GM23248 (cell line): ENCODE measurements around the gene HOXB4. TPM values are rescaled to one million over a fixed set of nuclear protein-coding genes. Genes with fewer than 3 reads are reported as not detected.

Source experiments
- DNase-seq: peaks from one replicate; pipeline ENCODE4 v3.0.0-alpha.2; 2015
- H2AFZ ChIP-seq: fragments of 200-600 bp; sonication (generic); 2 replicates; pipeline ENCODE4 v1.6.1; 2016; ENCODE audit warnings: antibody characterized with exemption
- H3F3A ChIP-seq: fragments of 200-600 bp; sonication (generic); 2 replicates; pipeline ENCODE4 v1.6.1; 2016; ENCODE audit warnings: mild to moderate bottlenecking, antibody characterized with exemption, mixed run types; ENCODE audit not compliant: insufficient read depth
- H3K27ac ChIP-seq: fragments of 200-600 bp; sonication (generic); 2 replicates; pipeline ENCODE4 v1.5.1; 2016; ENCODE audit warnings: mild to moderate bottlenecking
- H3K27me3 ChIP-seq: fragments of 200-600 bp; sonication (generic); replicated peaks from 2 replicates; pipeline ENCODE4 v1.6.1; 2016; ENCODE audit warnings: mild to moderate bottlenecking; ENCODE audit not compliant: insufficient read depth
- H3K36me3 ChIP-seq: fragments of 200-600 bp; sonication (generic); 2 replicates; pipeline ENCODE4 v1.6.1; 2016; ENCODE audit warnings: low read depth, mild to moderate bottlenecking
- H3K4me1 ChIP-seq: fragments of 200-600 bp; sonication (generic); 2 replicates; pipeline ENCODE4 v1.6.1; 2016; ENCODE audit warnings: mild to moderate bottlenecking; ENCODE audit not compliant: insufficient read depth
- H3K4me2 ChIP-seq: fragments of 200-600 bp; sonication (generic); one replicate; pipeline ENCODE4 v1.6.1; 2016; ENCODE audit warnings: mild to moderate bottlenecking; ENCODE audit not compliant: unreplicated experiment
- H3K4me3 ChIP-seq: fragments of 200-600 bp; sonication (generic); 2 replicates; pipeline ENCODE4 v1.5.1; 2016; ENCODE audit warnings: mild to moderate bottlenecking
- H3K79me2 ChIP-seq: fragments of 200-600 bp; sonication (generic); 2 replicates; pipeline ENCODE4 v1.6.1; 2016; ENCODE audit warnings: mild to moderate bottlenecking; ENCODE audit not compliant: insufficient read depth
- H3K9ac ChIP-seq: fragments of 200-600 bp; sonication (generic); 2 replicates; pipeline ENCODE4 v1.6.1; 2016; ENCODE audit warnings: mild to moderate bottlenecking
- H3K9me2 ChIP-seq: fragments of 200-600 bp; sonication (generic); 2 replicates; pipeline ENCODE4 v1.6.1; 2016; ENCODE audit warnings: mixed run types, mild to moderate bottlenecking, moderate library complexity; ENCODE audit not compliant: insufficient read depth
- H3K9me3 ChIP-seq: fragments of 200-600 bp; sonication (generic); one replicate; pipeline ENCODE4 v1.6.1; 2017; ENCODE audit warnings: low read depth
- H4K20me1 ChIP-seq: fragments of 200-600 bp; sonication (generic); 2 replicates; pipeline ENCODE4 v1.6.0; 2016; ENCODE audit not compliant: insufficient read depth
- EZH2 ChIP-seq: fragments of 200-600 bp; sonication (generic); IDR thresholded peaks from 2 replicates; pipeline ENCODE4 v1.6.1; 2018; ENCODE audit warnings: antibody characterized with exemption, mild to moderate bottlenecking; ENCODE audit not compliant: insufficient read depth, poor library complexity, severe bottlenecking
- EZH2phosphoT487 ChIP-seq: fragments of 200-600 bp; sonication (generic); IDR thresholded peaks from 2 replicates; pipeline ENCODE4 v1.6.1; 2018; ENCODE audit warnings: antibody characterized with exemption, moderate library complexity, mild to moderate bottlenecking, low read depth; ENCODE audit not compliant: insufficient read depth
- WGBS, 2 experiments: methylation state at CpG; one replicate each; pipeline ENCODE4 v1.1.6; 2015 to 2017; ENCODE audit warnings: low lambda C conversion rate in 2 of 2, low coverage in 1 of 2; ENCODE audit errors: missing lambda C conversion rate in 2 of 2; 5-methylcytosine and 5-hydroxymethylcytosine counted together
- in situ Hi-C: fragments of 300-500 bp; cut with MboI; formaldehyde crosslinking; loops from 2 replicates; pipeline ENCODE4 v1.15.0; 2020
- microRNA counts: library from miRNA; unstranded; fragments of <30 nt; microRNA quantifications from one replicate; lab custom pipeline; 2016
- polyA plus RNA-seq: library from polyadenylated mRNA; unstranded; fragments of >200 nt; fragmentation: Nextera tagmentation; extraction: Ambion mirVana; gene quantifications from 2 replicates; pipeline ENCODE4 v1.2.1, GENCODE V29; 2016
- total RNA-seq: library from RNA; depleted of rRNA; stranded (reverse); fragments of >200 nt; shearing (Covaris generic); gene quantifications from 2 replicates; pipeline ENCODE4 v1.2.3, GENCODE V29; 2014; rRNA removed

The HOXB4 gene
- total and polyA plus RNA-seq, 2 experiments from 2014 or later, result 1.2 to 2.2 TPM

DNA sequence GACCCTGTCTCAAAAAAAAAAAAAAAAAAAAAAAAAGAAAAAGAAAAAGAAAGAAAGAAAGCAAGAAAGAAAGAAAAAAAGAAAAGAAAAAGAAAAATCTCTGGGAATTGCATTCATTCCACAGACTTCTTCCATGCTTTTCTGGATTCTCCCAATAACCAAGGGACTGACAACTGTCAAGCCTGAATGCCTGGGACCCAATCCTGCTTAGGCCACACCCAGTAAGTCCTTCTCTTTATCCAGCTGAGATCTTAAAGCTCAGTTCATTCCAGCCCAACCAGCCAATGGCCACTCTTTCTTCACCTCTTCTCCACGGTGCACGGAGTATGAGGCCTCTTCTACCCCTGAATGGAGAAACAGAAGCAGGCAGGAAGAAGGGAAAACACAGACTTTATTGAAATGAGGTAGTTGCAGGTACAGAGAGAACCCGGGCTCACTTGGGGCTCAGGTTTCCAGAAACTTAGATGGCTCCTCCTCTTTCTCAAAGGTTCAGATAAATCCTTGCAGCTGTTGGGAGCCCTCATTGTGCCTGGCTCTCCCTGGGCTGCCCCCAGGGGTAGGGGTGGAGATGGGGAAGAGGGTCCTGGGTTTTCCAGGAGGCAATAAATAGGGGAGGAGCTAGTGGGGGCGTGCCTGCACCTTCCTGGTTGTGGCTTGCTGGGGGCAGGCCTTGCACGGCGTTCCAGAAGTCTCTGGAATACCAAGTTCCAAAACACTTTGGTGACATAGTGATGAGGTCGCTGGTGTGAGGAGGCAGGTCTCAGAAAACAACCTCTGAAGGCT lies 49.8 kb downstream of the HOXB4 start:
- H3K79me2 ChIP-seq, result no peaks in the 10 kb centered on the region
- no peak for TF ChIP-seq EZH2
- no peak for TF ChIP-seq EZH2phosphoT487
- H3K9ac ChIP-seq, result no peak overlapping the region
- no peak overlapping the region for H3K4me3 ChIP-seq
- no peaks in the 10 kb centered on the region; the same call in 1 of the 2 replicates for H3F3A ChIP-seq
- no peaks in the 10 kb centered on the region for H3K36me3 ChIP-seq
- 66 to 77% methylated on average over 7 of the region's 7 CpGs for WGBS, 2 experiments
- no peaks in the 10 kb centered on the region for H3K9me2 ChIP-seq
- DNase-seq, result no peak
- no peak overlapping the region for H3K27ac ChIP-seq
- no peaks in the 10 kb centered on the region for H3K4me1 ChIP-seq
- no peaks in the 10 kb centered on the region for H4K20me1 ChIP-seq
- no peak overlapping the region for H2AFZ ChIP-seq
- peaks cover 5% of the 10 kb centered on the region; the same call in 1 of the 2 replicates for H3K27me3 ChIP-seq
- no peaks in the 10 kb centered on the region for H3K9me3 ChIP-seq
- in situ Hi-C loops, result no loop called here
- H3K4me2 ChIP-seq, result no peak overlapping the region

DNA sequence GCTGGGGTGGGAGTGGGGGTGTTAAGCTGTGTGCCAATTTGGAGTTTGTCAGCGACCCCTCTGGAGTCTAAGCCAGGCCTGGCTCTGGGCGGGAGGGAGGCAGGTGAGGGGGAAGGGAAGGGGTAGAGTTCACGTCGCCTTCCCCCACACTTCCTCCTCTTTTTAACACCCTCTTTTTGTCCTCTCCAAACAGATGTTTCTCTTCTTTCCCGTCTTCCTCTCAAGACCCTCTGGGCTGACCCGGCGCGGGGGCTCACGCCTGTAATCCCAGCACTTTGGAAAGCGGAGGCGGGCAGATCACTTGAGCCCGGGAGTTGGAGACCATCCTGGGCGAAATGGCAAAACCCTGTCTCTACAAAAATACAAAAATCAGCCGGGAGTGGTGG lies 50.6 kb downstream of the HOXB4 start:
- Histone ChIP-seq H3K9ac (no peak overlapping the region), H3K27ac (no peak overlapping the region), H3K9me2 (no peaks in the 10 kb centered on the region), H3K27me3 (peaks cover 5% of the 10 kb centered on the region; the same call in 1 of the 2 replicates), H3K79me2 (no peaks in the 10 kb centered on the region), H3F3A (no peaks in the 10 kb centered on the region; the same call in 1 of the 2 replicates), H3K4me2 (no peak overlapping the region), H3K4me3 (no peak overlapping the region), H4K20me1 (no peaks in the 10 kb centered on the region), H3K36me3 (no peaks in the 10 kb centered on the region), H2AFZ (no peak overlapping the region), H3K4me1 (no peaks in the 10 kb centered on the region), H3K9me3 (no peaks in the 10 kb centered on the region)
- no peak for DNase-seq
- in situ Hi-C loops, result no loop called here
- TF ChIP-seq EZH2 (no peak), EZH2phosphoT487 (no peak)
- 84 to 88% methylated on average over 7 to 14 of the region's 14 CpGs for WGBS, 2 experiments

DNA sequence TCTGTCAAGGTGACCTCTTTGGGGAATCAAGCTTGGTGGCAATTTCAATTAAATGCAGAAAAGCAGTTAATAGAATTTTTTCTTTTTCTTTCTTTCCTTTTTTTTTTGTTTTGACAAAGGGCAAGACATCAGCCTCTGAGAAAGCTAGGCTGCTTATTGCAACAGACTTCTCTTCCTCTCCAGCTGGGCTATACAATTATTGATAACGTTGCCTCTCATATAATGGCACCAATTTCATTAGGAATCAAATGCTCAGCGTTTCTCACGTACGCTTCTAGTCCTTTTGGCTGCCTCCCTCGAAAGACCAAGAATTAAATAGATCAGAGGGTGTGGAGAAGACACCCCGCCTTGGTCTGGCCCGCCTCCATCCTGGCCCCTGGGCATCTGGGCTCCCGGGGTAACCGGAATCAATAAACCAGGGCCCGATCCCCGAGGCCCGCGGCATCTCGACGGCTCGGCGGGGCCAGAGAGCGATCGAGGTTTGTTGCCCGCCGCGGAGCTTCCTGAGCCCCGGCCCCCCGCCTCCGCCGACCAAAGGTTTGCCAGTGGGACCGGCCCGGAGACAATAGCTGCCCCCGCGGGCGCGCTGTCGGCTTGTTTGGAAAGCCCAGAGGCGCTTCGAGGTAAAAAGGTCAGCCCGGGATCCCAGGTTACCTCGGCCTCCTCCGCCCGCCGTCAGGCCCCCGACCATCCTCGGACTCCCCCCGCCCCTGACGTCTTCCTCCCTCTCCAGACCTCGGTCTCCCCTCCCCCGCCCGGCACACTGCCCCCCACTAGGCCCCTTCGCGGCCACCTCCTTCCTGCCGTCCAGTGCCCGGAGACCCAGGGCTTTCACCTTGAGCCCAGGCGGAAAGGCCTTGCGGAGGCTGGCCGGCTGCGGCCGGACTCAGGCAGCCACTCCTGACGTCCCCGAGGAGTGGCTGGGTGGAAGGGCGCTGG lies 51.3 kb downstream of the HOXB4 start:
- TF ChIP-seq EZH2phosphoT487 (no peak), EZH2 (no peak)
- H3K4me3 ChIP-seq, result no peak overlapping the region
- H3K9ac ChIP-seq, result no peak overlapping the region
- H3K79me2 ChIP-seq, result no peaks in the 10 kb centered on the region
- H3K36me3 ChIP-seq, result no peaks in the 10 kb centered on the region
- 39% methylated on average over 27 to 55 of the region's 59 CpGs for WGBS, 2 experiments
- DNase-seq, result no peak
- no peaks in the 10 kb centered on the region for H4K20me1 ChIP-seq
- no peaks in the 10 kb centered on the region for H3K9me3 ChIP-seq
- H2AFZ ChIP-seq, result peak overlapping the region; percentile 66
- H3F3A ChIP-seq, result no peaks in the 10 kb centered on the region; the same call in 1 of the 2 replicates
- no peak overlapping the region for H3K4me2 ChIP-seq
- H3K27ac ChIP-seq, result no peak overlapping the region
- in situ Hi-C loops, result no loop called here
- H3K4me1 ChIP-seq, result 0 out of 2 replicates have a peak, but pooled peaks cover 3% of the 10 kb centered on the region
- peaks cover 5% of the 10 kb centered on the region; the same call in 1 of the 2 replicates for H3K27me3 ChIP-seq
- no peaks in the 10 kb centered on the region for H3K9me2 ChIP-seq

MicroRNAs within 50 kb of the gene (microRNA counts, 767-probe panel; counts per million panel counts)
- microRNA hsa-miR-10a-5p (lab: Ali Mortazavi, UCI), result 6,041 counts per million, percentile 92 among the panel's probes with 10 or more counts

Other genes starting within 250 kb of the HOXB4 start
- not detected in 2 replicates for gene SKAP1, start 148.1 kb downstream of the HOXB4 start, total RNA-seq
- not detected in 2 replicates for gene SKAP1, start 148.1 kb downstream of the HOXB4 start, polyA plus RNA-seq
- gene HOXB1, start 47.3 kb downstream of the HOXB4 start, total RNA-seq, result not detected in 2 replicates
- not detected in 2 replicates for gene HOXB1, start 47.3 kb downstream of the HOXB4 start, polyA plus RNA-seq
- gene HOXB2, start 33.2 kb downstream of the HOXB4 start, total RNA-seq, result 9.6 and 12.1 TPM in 2 replicates
- 25.3 and 27.4 TPM in 2 replicates for gene HOXB2, start 33.2 kb downstream of the HOXB4 start, polyA plus RNA-seq
- gene HOXB3, start 11.9 kb upstream of the HOXB4 start, total RNA-seq, result 1.9 and 4.8 TPM in 2 replicates
- gene HOXB3, start 11.9 kb upstream of the HOXB4 start, polyA plus RNA-seq, result 1.9 and 2.4 TPM in 2 replicates
- 0.22 TPM in 1 of 2 replicates, not detected in the other for gene HOXB5, start 15.4 kb upstream of the HOXB4 start, total RNA-seq
- gene HOXB5, start 15.4 kb upstream of the HOXB4 start, polyA plus RNA-seq, result 1.3 and 2.0 TPM in 2 replicates
- gene HOXB6, start 26.6 kb upstream of the HOXB4 start, total RNA-seq, result 3.8 and 7.5 TPM in 2 replicates
- 6.2 and 6.6 TPM in 2 replicates for gene HOXB6, start 26.6 kb upstream of the HOXB4 start, polyA plus RNA-seq
- 7.1 and 11.1 TPM in 2 replicates for gene HOXB7, start 32.7 kb upstream of the HOXB4 start, total RNA-seq
- gene HOXB7, start 32.7 kb upstream of the HOXB4 start, polyA plus RNA-seq, result 18.9 and 19.4 TPM in 2 replicates
- gene HOXB8, start 36.9 kb upstream of the HOXB4 start, total RNA-seq, result not detected in 2 replicates
- gene HOXB8, start 36.9 kb upstream of the HOXB4 start, polyA plus RNA-seq, result not detected in 2 replicates
- gene HOXB9, start 48.0 kb upstream of the HOXB4 start, total RNA-seq, result not detected in 2 replicates
- not detected in 2 replicates for gene HOXB9, start 48.0 kb upstream of the HOXB4 start, polyA plus RNA-seq
- not detected in 2 replicates for gene PRAC1, start 144.2 kb upstream of the HOXB4 start, total RNA-seq
- gene PRAC1, start 144.2 kb upstream of the HOXB4 start, polyA plus RNA-seq, result not detected in 2 replicates
- gene PRAC2, start 144.8 kb upstream of the HOXB4 start, total RNA-seq, result not detected in 2 replicates
- gene PRAC2, start 144.8 kb upstream of the HOXB4 start, polyA plus RNA-seq, result not detected in 2 replicates
- gene HOXB13, start 150.4 kb upstream of the HOXB4 start, total RNA-seq, result not detected in 2 replicates
- gene HOXB13, start 150.4 kb upstream of the HOXB4 start, polyA plus RNA-seq, result not detected in 2 replicates
- not detected in 2 replicates for gene TTLL6, start 238.9 kb upstream of the HOXB4 start, total RNA-seq
- gene TTLL6, start 238.9 kb upstream of the HOXB4 start, polyA plus RNA-seq, result not detected in 2 replicates